ENCODE data around the gene ZNF496. TPM values are rescaled to one million over a fixed set of nuclear protein-coding genes. Genes with fewer than 3 reads are reported as not detected.
"Not testable (repeated sequence)": the region's sequence is repeated elsewhere in the genome, so short reads cannot be mapped to it uniquely, and the experiment has no call there.

ZNF496 gene
- total RNA-seq, 1 experiment from 2014 or later: 42.5 TPM

- Histone ChIP-seq H3K27me3 (no peaks in the 10 kb centered on the region), H3K4me3 (no peak overlapping the region), H3K36me3 (no peaks in the 10 kb centered on the region), H3K9me3 (no peaks in the 10 kb centered on the region)
- DNase-seq: no peak
These were observed 41.1 kb downstream of the ZNF496 start for GRCh38 chr1:247290576-247290975.

GRCh38 chr1:247289274-247289892, 42.3 kb downstream of the ZNF496 start:
- not testable (repeated sequence) for H3K4me3 ChIP-seq, H3K36me3 ChIP-seq, DNase-seq, H3K9me3 ChIP-seq, H3K27me3 ChIP-seq

GRCh38 chr1:247288341-247288740, 43.3 kb downstream of the ZNF496 start:
- Histone ChIP-seq H3K9me3 (no peaks in the 10 kb centered on the region), H3K27me3 (no peaks in the 10 kb centered on the region), H3K4me3 (no peak overlapping the region), H3K36me3 (no peaks in the 10 kb centered on the region)
- DNase-seq: no peak

GRCh38 chr1:247287460-247287859, 44.2 kb downstream of the ZNF496 start:
- Histone ChIP-seq H3K27me3 (no peaks in the 10 kb centered on the region), H3K4me3 (no peak overlapping the region), H3K36me3 (no peaks in the 10 kb centered on the region), H3K9me3 (no peaks in the 10 kb centered on the region)
- no peak for DNase-seq

- Histone ChIP-seq H3K4me3 (no peak overlapping the region), H3K36me3 (no peaks in the 10 kb centered on the region), H3K27me3 (no peaks in the 10 kb centered on the region), H3K9me3 (no peaks in the 10 kb centered on the region)
- DNase-seq: no peak
These were observed 45.5 kb downstream of the ZNF496 start for GRCh38 chr1:247286134-247286670.

- DNase-seq: no peak
- no peaks in the 10 kb centered on the region for H3K36me3 ChIP-seq
- no peaks in the 10 kb centered on the region for H3K9me3 ChIP-seq
- H3K27me3 ChIP-seq: no peaks in the 10 kb centered on the region
- no peak overlapping the region for H3K4me3 ChIP-seq
These were observed 50.6 kb downstream of the ZNF496 start for GRCh38 chr1:247281001-247281574.

GRCh38 chr1:247277191-247277590, 54.5 kb downstream of the ZNF496 start:
- DNase-seq: no peak
- no peaks in the 10 kb centered on the region for H3K36me3 ChIP-seq
- H3K4me3 ChIP-seq: no peak overlapping the region
- no peaks in the 10 kb centered on the region for H3K9me3 ChIP-seq
- no peaks in the 10 kb centered on the region for H3K27me3 ChIP-seq

GRCh38 chr1:247274605-247275256, 56.9 kb downstream of the ZNF496 start:
- Histone ChIP-seq H3K27me3 (no peaks in the 10 kb centered on the region), H3K9me3 (no peaks in the 10 kb centered on the region), H3K36me3 (no peaks in the 10 kb centered on the region), H3K4me3 (no peak overlapping the region)
- DNase-seq: no peak

GRCh38 chr1:247273013-247273412, 58.7 kb downstream of the ZNF496 start:
- H3K9me3 ChIP-seq: no peaks in the 10 kb centered on the region
- no peak overlapping the region for H3K4me3 ChIP-seq
- no peaks in the 10 kb centered on the region for H3K27me3 ChIP-seq
- no peaks in the 10 kb centered on the region for H3K36me3 ChIP-seq
- no peak for DNase-seq

- no peak overlapping the region for H3K4me3 ChIP-seq
- H3K27me3 ChIP-seq: no peaks in the 10 kb centered on the region
- peaks cover 3% of the 10 kb centered on the region; the same call in 1 of the 2 replicates for H3K9me3 ChIP-seq
- no peak for DNase-seq
- no peaks in the 10 kb centered on the region for H3K36me3 ChIP-seq
These were observed 61.7 kb downstream of the ZNF496 start for GRCh38 chr1:247270003-247270402.

GRCh38 chr1:247269133-247269532, 62.5 kb downstream of the ZNF496 start:
- Histone ChIP-seq H3K9me3 (peaks cover 3% of the 10 kb centered on the region; the same call in 1 of the 2 replicates), H3K36me3 (no peaks in the 10 kb centered on the region), H3K4me3 (no peak overlapping the region), H3K27me3 (no peaks in the 10 kb centered on the region)
- no peak for DNase-seq

- H3K27me3 ChIP-seq: no peaks in the 10 kb centered on the region
- no peak overlapping the region for H3K4me3 ChIP-seq
- H3K9me3 ChIP-seq: peaks cover 3% of the 10 kb centered on the region; the same call in 1 of the 2 replicates
- H3K36me3 ChIP-seq: no peaks in the 10 kb centered on the region
- no peak for DNase-seq
These were observed 63.1 kb downstream of the ZNF496 start for GRCh38 chr1:247268390-247269045.

GRCh38 chr1:247266053-247266452, 65.6 kb downstream of the ZNF496 start:
- no peaks in the 10 kb centered on the region for H3K27me3 ChIP-seq
- H3K4me3 ChIP-seq: no peak overlapping the region
- no peaks in the 10 kb centered on the region for H3K36me3 ChIP-seq
- DNase-seq: no peak
- peaks cover 3% of the 10 kb centered on the region; the same call in 1 of the 2 replicates for H3K9me3 ChIP-seq

- DNase-seq, H3K4me3 ChIP-seq: not testable (repeated sequence)
These were observed 75.9 kb downstream of the ZNF496 start, which contains the start of gene VN1R5 for GRCh38 chr1:247255772-247256171. Gene VN1R5, plus strand, starts transcription at chr1:247256072.

GRCh38 chr1:247247568-247247967, 84.1 kb downstream of the ZNF496 start:
- H3K4me3 ChIP-seq: no peak overlapping the region
- H3K27me3 ChIP-seq: peaks cover 6% of the 10 kb centered on the region; the same call in 1 of the 2 replicates
- no peak for DNase-seq
- H3K36me3 ChIP-seq: no peaks in the 10 kb centered on the region
- H3K9me3 ChIP-seq: 0 out of 2 replicates have a peak, but pooled peaks cover 2% of the 10 kb centered on the region

More at GRCh38 chr1:247255772-247256171, 75.9 kb downstream of the ZNF496 start, which contains the start of gene VN1R5:
- not testable (repeated sequence) for H3K27me3 ChIP-seq, H3K9me3 ChIP-seq, H3K36me3 ChIP-seq

Data from MG63 (cell line).